ENCODE data around the gene PARG.

- TF ChIP-seq POLR2AphosphoS5 (IDR thresholded peaks at IDR 0.05; ENCODE audit: low read depth, low read length) (no peak), TAF1 (IDR thresholded peaks at IDR 0.05; ENCODE audit: low read depth, low read length) (no peak)
Observed at GRCh38 chr10:49837051-49837478, 104.8 kb downstream of the PARG start.
